Mesendoderm (in vitro differentiated cells): ENCODE results near the gene LRFN3.

Source experiments
- DNase-seq: peaks from one replicate; pipeline ENCODE4 v3.0.0; 2013
- H2AK5ac ChIP-seq: 2 replicates; pipeline ENCODE4 v1.6.1; 2013; ENCODE audit warnings: low read length, inconsistent platforms
- H2BK120ac ChIP-seq: 2 replicates; pipeline ENCODE4 v1.6.1; 2013; ENCODE audit warnings: low read depth, mild to moderate bottlenecking, low read length, moderate library complexity, mixed read lengths
- H2BK15ac ChIP-seq: replicated peaks from 2 replicates; pipeline ENCODE4 v1.6.1; 2013; ENCODE audit warnings: low read depth, mild to moderate bottlenecking, moderate library complexity
- H2BK5ac ChIP-seq: 2 replicates; pipeline ENCODE4 v1.6.1; 2013; ENCODE audit warnings: low read length, inconsistent platforms
- H3K18ac ChIP-seq: 2 replicates; pipeline ENCODE4 v1.6.1; 2013; ENCODE audit warnings: mild to moderate bottlenecking, low read length, mixed read lengths
- H3K23ac ChIP-seq: one replicate; pipeline ENCODE4 v1.6.1; 2013; ENCODE audit warnings: low read length
- H3K27ac ChIP-seq: 2 replicates; pipeline ENCODE4 v1.5.1; 2013; ENCODE audit warnings: low read depth, mild to moderate bottlenecking, inconsistent platforms, low read length, moderate library complexity
- H3K27me3 ChIP-seq: 2 replicates; pipeline ENCODE4 v1.6.1; 2013; ENCODE audit warnings: low read length, control low read depth, mild to moderate bottlenecking, inconsistent platforms; ENCODE audit not compliant: insufficient read depth, poor library complexity
- H3K36me3 ChIP-seq: 2 replicates; pipeline ENCODE4 v1.6.1; 2013; ENCODE audit warnings: low read length, inconsistent platforms; ENCODE audit not compliant: control insufficient read depth, insufficient read depth
- H3K4ac ChIP-seq: one replicate; pipeline ENCODE4 v1.6.1; 2013; ENCODE audit warnings: low read depth, mild to moderate bottlenecking, low read length, moderate library complexity
- H3K4me1 ChIP-seq: 2 replicates; pipeline ENCODE4 v1.6.1; 2013; ENCODE audit warnings: low read depth, low read length, inconsistent platforms; ENCODE audit not compliant: control insufficient read depth
- H3K4me2 ChIP-seq: 2 replicates; pipeline ENCODE4 v1.6.1; 2013; ENCODE audit warnings: low read length
- H3K4me3 ChIP-seq: 2 replicates; pipeline ENCODE4 v1.5.1; 2013; ENCODE audit warnings: mild to moderate bottlenecking, low read length
- H3K56ac ChIP-seq: one replicate; pipeline ENCODE4 v1.6.1; 2013; ENCODE audit warnings: low read length
- H3K79me1 ChIP-seq: 2 replicates; pipeline ENCODE4 v1.6.1; 2013; ENCODE audit warnings: low read length, inconsistent platforms
- H3K79me2 ChIP-seq: 2 replicates; pipeline ENCODE4 v1.6.1; 2013; ENCODE audit warnings: mild to moderate bottlenecking, low read length; ENCODE audit not compliant: control insufficient read depth, insufficient read depth
- H3K9ac ChIP-seq: 2 replicates; pipeline ENCODE4 v1.6.1; 2013; ENCODE audit warnings: low read length, inconsistent platforms
- H4K5ac ChIP-seq: one replicate; pipeline ENCODE4 v1.6.1; 2013; ENCODE audit warnings: low read length
- H4K8ac ChIP-seq: one replicate; pipeline ENCODE4 v1.6.1; 2013; ENCODE audit warnings: low read depth, mild to moderate bottlenecking, control low read depth, low read length, moderate library complexity
- WGBS: extraction: QIAGEN DNeasy Blood & Tissue Kit; methylation state at CpG from one replicate; pipeline ENCODE4 v1.1.7; 2013; ENCODE audit warnings: low lambda C conversion rate, missing lambda C conversion rate; ENCODE audit not compliant: insufficient coverage; ENCODE audit errors: extremely low coverage; 5-methylcytosine and 5-hydroxymethylcytosine counted together

The LRFN3 gene

DNA sequence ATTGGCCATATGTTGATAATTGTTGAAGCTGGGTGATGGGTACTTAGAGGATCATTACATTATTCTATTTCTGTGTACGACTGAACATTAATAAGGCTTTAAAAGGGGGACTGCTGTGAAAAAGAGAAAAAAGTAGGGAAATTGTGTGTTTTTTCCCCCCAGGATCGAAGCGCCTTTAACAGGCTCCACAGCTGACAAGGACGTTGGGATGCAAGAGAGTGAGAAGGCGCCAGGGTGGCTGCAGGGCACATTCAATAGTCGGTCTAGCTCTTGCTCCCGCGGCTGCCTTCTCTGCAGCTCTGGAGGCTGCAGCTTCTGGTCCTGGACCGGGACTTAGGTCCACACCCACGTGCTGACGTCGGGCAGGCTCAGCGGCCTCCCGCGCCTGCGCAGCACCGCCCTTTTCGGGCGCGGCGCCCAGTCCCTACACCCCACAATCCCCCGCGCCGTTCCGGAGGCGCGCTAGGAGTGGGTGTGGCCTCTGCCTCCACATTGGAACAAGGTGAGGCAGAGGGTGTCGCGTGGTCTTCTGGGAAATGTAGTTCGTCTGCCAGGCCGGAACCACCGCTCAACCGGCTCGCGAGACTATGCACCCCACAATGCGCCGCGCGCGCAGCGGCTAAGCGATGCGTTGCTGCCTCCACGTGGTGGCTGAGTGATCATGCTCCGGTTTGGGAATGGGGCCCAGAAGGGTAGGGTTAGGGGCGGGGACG lies 4.9 kb upstream of the LRFN3 start:
- Histone ChIP-seq H3K18ac (no peak overlapping the region), H2BK5ac (no peak overlapping the region), H3K79me2 (no peaks in the 10 kb centered on the region), H3K27me3 (no peaks in the 10 kb centered on the region), H3K4me3 (no peak overlapping the region), H3K56ac (peak overlapping the region; percentile 85), H4K5ac (no peak overlapping the region), H2BK15ac (no peak overlapping the region), H3K27ac (peak overlapping the region; percentile 28), H3K9ac (peak overlapping the region; percentile 72), H3K4ac (no peak overlapping the region), H2AK5ac (no peak overlapping the region), H3K79me1 (no peaks in the 10 kb centered on the region), H2BK120ac (no peak overlapping the region), H4K8ac (no peak overlapping the region), H3K4me1 (peaks cover 2% of the 10 kb centered on the region), H3K4me2 (peak overlapping the region; percentile 34), H3K23ac (no peak overlapping the region), H3K36me3 (no peaks in the 10 kb centered on the region)
- peak; percentile 100 for DNase-seq
- WGBS, result no CpG with 5 or more reads among the region's 47 CpGs

- H3K4me3 ChIP-seq, result no peak overlapping the region
- no CpG with 5 or more reads among the region's 9 CpGs for WGBS
Measured at GRCh38 chr19:35931874-35932202, 4.3 kb upstream of the LRFN3 start.

DNA sequence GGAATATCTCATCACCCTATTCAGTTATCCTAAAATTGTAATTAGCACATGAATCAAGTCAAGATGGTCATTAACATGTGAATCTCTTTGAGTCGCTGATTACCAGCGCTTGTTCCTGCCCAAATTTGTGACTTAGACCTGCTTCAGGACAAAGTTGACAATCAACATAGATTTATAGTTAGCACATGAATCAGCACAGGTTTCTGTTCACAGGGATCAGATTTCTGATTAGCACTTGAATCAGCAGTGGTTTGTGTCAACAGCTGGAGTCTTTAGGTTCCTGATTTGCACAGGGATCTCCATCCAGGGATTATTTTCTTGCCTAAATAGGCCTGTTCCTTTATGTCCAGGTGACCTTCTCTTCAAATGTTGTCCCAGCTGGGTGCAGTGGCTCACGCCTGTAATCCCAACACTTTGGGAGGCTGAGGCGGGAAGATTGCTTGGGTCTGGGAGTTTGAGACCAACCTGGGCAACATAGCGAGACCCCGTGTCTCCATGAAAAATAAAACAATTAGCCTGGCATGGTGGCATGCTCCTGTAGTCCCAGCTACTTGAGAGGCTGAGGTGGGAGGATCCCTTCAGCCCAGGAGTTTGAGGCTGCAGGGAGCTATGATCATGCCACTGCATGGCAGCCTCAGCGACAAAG lies 3.8 kb upstream of the LRFN3 start:
- Histone ChIP-seq H3K4ac (no peak overlapping the region), H2BK5ac (no peak overlapping the region), H4K8ac (no peak overlapping the region), H3K27me3 (no peaks in the 10 kb centered on the region), H3K18ac (no peak overlapping the region), H3K9ac (no peak overlapping the region), H3K4me2 (no peak overlapping the region), H2BK15ac (no peak overlapping the region), H3K36me3 (no peaks in the 10 kb centered on the region), H2AK5ac (no peak overlapping the region), H3K23ac (no peak overlapping the region), H4K5ac (no peak overlapping the region), H3K27ac (no peak overlapping the region), H3K56ac (no peak overlapping the region), H3K4me1 (peaks cover 7% of the 10 kb centered on the region), H3K4me3 (no peak overlapping the region), H3K79me2 (no peaks in the 10 kb centered on the region), H2BK120ac (no peak overlapping the region), H3K79me1 (no peaks in the 10 kb centered on the region)
- no CpG with 5 or more reads among the region's 7 CpGs for WGBS
- no peak for DNase-seq

More at GRCh38 chr19:35931874-35932202, 4.3 kb upstream of the LRFN3 start:
- H3K27me3 ChIP-seq, result no peaks in the 10 kb centered on the region
- H3K36me3 ChIP-seq, result no peaks in the 10 kb centered on the region
- no peak overlapping the region for H2BK15ac ChIP-seq
- H3K4me2 ChIP-seq, result peak overlapping the region; percentile 8
- H4K8ac ChIP-seq, result no peak overlapping the region
- H3K18ac ChIP-seq, result no peak overlapping the region
- H3K79me2 ChIP-seq, result no peaks in the 10 kb centered on the region
- no peak for DNase-seq
- H3K23ac ChIP-seq, result no peak overlapping the region
- H3K4ac ChIP-seq, result no peak overlapping the region
- no peak overlapping the region for H2BK120ac ChIP-seq
- no peak overlapping the region for H2BK5ac ChIP-seq
- H3K56ac ChIP-seq, result no peak overlapping the region
- H3K79me1 ChIP-seq, result no peaks in the 10 kb centered on the region
- H3K4me1 ChIP-seq, result peaks cover 4% of the 10 kb centered on the region
- no peak overlapping the region for H3K27ac ChIP-seq
- H4K5ac ChIP-seq, result no peak overlapping the region
- H3K9ac ChIP-seq, result no peak overlapping the region
- no peak overlapping the region for H2AK5ac ChIP-seq

DNA sequence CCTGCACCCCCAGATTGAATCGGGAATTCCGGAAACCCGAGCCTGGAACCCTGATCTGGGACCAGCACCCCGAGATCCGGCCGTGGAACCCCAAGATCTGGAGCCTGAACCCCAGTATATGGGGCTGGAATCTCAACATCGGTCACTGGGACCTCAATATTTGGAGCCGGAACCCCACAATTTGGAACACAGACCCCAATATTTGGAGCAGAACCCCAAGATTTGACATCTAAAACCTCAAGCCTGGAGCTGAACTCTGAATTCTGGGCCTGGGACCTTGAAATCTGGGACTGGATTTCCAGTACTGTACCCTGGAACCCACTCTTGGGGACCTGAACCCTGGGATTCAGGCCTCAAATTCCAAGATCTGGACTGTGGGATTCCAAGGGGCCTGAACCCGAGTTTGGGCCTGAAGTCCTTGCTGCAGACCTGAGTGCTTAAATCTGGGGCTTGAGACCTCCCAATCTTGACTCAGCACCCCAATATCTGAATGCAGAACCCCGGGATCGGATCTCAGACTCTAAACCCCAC lies 629 bp downstream of the LRFN3 start:
- no peak overlapping the region for H2BK120ac ChIP-seq
- H2BK5ac ChIP-seq, result no peak overlapping the region
- H3K4me2 ChIP-seq, result peak overlapping the region; percentile 77
- H3K56ac ChIP-seq, result peak overlapping the region; percentile 87
- H3K4me3 ChIP-seq, result peak overlapping the region; percentile 66
- H3K27ac ChIP-seq, result no peak overlapping the region
- H3K4ac ChIP-seq, result peak overlapping the region; percentile 82
- H3K27me3 ChIP-seq, result no peaks in the 10 kb centered on the region
- H3K36me3 ChIP-seq, result no peaks in the 10 kb centered on the region
- no peak overlapping the region for H2BK15ac ChIP-seq
- no peaks in the 10 kb centered on the region for H3K79me2 ChIP-seq
- no peak overlapping the region for H2AK5ac ChIP-seq
- no peak overlapping the region for H3K23ac ChIP-seq
- H4K5ac ChIP-seq, result no peak overlapping the region
- WGBS, result no CpG with 5 or more reads among the region's 11 CpGs
- peaks cover 10% of the 10 kb centered on the region for H3K4me1 ChIP-seq
- peak overlapping the region; percentile 82 for H3K18ac ChIP-seq
- H3K9ac ChIP-seq, result peak overlapping the region; percentile 87
- no peak overlapping the region for H4K8ac ChIP-seq
- DNase-seq, result no peak
- peaks cover 3% of the 10 kb centered on the region for H3K79me1 ChIP-seq

- no peak overlapping the region for H3K4me3 ChIP-seq
- H3K23ac ChIP-seq, result no peak overlapping the region
- H2AK5ac ChIP-seq, result no peak overlapping the region
- H3K27me3 ChIP-seq, result no peaks in the 10 kb centered on the region
- peaks cover 10% of the 10 kb centered on the region for H3K4me1 ChIP-seq
- H3K56ac ChIP-seq, result peak overlapping the region; percentile 73
- H3K79me1 ChIP-seq, result peaks cover 3% of the 10 kb centered on the region
- no peak overlapping the region for H2BK120ac ChIP-seq
- H2BK5ac ChIP-seq, result no peak overlapping the region
- H3K36me3 ChIP-seq, result no peaks in the 10 kb centered on the region
- no peak overlapping the region for H3K27ac ChIP-seq
- H3K4me2 ChIP-seq, result peak overlapping the region; percentile 77
- no CpG with 5 or more reads among the region's 14 CpGs for WGBS
- no peak overlapping the region for H4K5ac ChIP-seq
- no peak overlapping the region for H4K8ac ChIP-seq
- peak; percentile 20 for DNase-seq
- no peak overlapping the region for H2BK15ac ChIP-seq
- no peak overlapping the region for H3K18ac ChIP-seq
- peak overlapping the region; percentile 87 for H3K9ac ChIP-seq
- no peak overlapping the region for H3K4ac ChIP-seq
- no peaks in the 10 kb centered on the region for H3K79me2 ChIP-seq
Measured at GRCh38 chr19:35937345-35938281, 1.4 kb downstream of the LRFN3 start.
